HL-60 (cell line): ENCODE measurements around the gene MBD3.

Source experiments
- POLR2AphosphoS5 ChIP-seq: IDR thresholded peaks from 2 replicates; pipeline ENCODE4 v1.6.1; 2012; ENCODE audit warnings: low read depth
- SPI1 ChIP-seq: IDR thresholded peaks from 2 replicates; pipeline ENCODE4 v1.6.1; 2012; ENCODE audit warnings: low read depth, mild to moderate bottlenecking, borderline replicate concordance
- TF ChIP-seq, protein P1 (sequence below): IDR thresholded peaks from one replicate; pipeline ENCODE4 v1.5.1; 2011; ENCODE audit warnings: low read length, control low read depth, inconsistent platforms; ENCODE audit not compliant: insufficient read depth
- TF ChIP-seq, protein P2 (sequence below): IDR thresholded peaks from 2 replicates; pipeline ENCODE4 v1.6.1; 2012; ENCODE audit warnings: low read depth; ENCODE audit not compliant: insufficient replicate concordance

DNA sequence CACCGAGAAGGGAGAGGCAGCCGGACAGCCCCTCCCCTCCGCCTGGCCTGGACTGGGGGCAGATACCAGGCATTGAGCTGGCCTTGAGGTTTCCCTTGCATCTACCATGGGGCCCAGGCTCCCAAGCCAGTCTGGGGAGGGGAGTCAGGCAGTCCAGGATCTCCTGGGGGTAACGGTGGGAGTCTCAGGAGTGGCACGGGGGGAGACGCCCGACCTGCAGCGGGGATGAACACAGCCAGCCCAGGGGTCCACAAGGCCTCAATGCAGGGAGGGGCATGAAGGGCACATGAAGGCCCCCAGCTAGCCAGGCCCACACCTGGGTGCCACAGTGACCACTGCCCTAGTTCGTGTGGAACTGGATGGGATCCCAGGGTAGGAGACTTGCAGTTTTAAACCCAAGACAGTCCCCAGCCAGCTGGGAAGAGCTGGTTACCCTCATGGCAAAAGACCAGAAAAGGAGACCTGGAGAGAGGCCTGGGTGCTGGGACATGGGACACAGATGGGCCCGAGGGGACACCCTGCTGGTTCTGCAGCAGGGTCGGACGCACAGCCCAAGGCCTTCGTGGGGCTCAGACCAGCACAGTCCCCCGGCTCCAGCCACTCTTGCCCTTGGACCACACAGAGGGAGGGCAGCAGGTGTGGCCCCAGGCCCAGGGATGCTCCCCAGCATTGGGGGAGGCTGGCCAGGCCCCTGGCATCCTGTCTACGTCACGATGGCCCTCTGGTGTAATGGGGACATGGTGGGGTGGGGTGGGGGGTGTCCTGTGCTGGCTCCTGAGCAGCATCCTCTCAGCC, 17.2 kb upstream of the MBD3 start:
- TF ChIP-seq, protein P1, sequence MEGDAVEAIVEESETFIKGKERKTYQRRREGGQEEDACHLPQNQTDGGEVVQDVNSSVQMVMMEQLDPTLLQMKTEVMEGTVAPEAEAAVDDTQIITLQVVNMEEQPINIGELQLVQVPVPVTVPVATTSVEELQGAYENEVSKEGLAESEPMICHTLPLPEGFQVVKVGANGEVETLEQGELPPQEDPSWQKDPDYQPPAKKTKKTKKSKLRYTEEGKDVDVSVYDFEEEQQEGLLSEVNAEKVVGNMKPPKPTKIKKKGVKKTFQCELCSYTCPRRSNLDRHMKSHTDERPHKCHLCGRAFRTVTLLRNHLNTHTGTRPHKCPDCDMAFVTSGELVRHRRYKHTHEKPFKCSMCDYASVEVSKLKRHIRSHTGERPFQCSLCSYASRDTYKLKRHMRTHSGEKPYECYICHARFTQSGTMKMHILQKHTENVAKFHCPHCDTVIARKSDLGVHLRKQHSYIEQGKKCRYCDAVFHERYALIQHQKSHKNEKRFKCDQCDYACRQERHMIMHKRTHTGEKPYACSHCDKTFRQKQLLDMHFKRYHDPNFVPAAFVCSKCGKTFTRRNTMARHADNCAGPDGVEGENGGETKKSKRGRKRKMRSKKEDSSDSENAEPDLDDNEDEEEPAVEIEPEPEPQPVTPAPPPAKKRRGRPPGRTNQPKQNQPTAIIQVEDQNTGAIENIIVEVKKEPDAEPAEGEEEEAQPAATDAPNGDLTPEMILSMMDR, result no peak
- TF ChIP-seq, protein P2, sequence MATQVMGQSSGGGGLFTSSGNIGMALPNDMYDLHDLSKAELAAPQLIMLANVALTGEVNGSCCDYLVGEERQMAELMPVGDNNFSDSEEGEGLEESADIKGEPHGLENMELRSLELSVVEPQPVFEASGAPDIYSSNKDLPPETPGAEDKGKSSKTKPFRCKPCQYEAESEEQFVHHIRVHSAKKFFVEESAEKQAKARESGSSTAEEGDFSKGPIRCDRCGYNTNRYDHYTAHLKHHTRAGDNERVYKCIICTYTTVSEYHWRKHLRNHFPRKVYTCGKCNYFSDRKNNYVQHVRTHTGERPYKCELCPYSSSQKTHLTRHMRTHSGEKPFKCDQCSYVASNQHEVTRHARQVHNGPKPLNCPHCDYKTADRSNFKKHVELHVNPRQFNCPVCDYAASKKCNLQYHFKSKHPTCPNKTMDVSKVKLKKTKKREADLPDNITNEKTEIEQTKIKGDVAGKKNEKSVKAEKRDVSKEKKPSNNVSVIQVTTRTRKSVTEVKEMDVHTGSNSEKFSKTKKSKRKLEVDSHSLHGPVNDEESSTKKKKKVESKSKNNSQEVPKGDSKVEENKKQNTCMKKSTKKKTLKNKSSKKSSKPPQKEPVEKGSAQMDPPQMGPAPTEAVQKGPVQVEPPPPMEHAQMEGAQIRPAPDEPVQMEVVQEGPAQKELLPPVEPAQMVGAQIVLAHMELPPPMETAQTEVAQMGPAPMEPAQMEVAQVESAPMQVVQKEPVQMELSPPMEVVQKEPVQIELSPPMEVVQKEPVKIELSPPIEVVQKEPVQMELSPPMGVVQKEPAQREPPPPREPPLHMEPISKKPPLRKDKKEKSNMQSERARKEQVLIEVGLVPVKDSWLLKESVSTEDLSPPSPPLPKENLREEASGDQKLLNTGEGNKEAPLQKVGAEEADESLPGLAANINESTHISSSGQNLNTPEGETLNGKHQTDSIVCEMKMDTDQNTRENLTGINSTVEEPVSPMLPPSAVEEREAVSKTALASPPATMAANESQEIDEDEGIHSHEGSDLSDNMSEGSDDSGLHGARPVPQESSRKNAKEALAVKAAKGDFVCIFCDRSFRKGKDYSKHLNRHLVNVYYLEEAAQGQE, result no peak
- TF ChIP-seq SPI1, result no peak
- no peak; the same call in 1 of the 2 replicates for TF ChIP-seq POLR2AphosphoS5
